ENCODE data around the gene CMKLR1.

Gene CMKLR1

DNA sequence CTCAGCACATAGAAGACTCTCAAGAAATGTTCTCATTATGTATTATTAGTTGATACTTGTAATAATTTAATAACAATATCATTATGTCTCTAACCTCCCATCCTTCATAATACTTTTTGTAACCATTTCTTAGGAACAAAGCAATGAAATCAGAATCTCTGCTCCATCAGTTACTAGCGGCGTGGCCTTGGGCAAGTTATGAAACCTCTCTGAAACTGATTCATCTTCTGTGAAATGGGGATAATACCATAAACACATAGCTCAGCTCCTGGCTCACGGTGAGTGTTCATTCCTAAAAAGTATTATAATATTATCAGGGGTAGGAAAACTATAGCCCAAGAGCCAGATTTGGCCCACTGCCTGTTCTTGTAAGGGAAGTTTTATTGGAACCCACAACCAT, 11.4 kb upstream of the CMKLR1 start:
- Histone ChIP-seq H3K4me3 (replicated peaks; ENCODE audit: insufficient read depth, low read length) (no peak overlapping the region), H3K27ac (replicated peaks) (no peak overlapping the region), H3K27me3 (ENCODE audit: insufficient read depth, poor library complexity, severe bottlenecking) (no peaks in the 10 kb centered on the region)
- no peak for DNase-seq (ENCODE audit: low read depth in 1 of 2, low spot score in 1 of 2)
- TF ChIP-seq, protein P1, sequence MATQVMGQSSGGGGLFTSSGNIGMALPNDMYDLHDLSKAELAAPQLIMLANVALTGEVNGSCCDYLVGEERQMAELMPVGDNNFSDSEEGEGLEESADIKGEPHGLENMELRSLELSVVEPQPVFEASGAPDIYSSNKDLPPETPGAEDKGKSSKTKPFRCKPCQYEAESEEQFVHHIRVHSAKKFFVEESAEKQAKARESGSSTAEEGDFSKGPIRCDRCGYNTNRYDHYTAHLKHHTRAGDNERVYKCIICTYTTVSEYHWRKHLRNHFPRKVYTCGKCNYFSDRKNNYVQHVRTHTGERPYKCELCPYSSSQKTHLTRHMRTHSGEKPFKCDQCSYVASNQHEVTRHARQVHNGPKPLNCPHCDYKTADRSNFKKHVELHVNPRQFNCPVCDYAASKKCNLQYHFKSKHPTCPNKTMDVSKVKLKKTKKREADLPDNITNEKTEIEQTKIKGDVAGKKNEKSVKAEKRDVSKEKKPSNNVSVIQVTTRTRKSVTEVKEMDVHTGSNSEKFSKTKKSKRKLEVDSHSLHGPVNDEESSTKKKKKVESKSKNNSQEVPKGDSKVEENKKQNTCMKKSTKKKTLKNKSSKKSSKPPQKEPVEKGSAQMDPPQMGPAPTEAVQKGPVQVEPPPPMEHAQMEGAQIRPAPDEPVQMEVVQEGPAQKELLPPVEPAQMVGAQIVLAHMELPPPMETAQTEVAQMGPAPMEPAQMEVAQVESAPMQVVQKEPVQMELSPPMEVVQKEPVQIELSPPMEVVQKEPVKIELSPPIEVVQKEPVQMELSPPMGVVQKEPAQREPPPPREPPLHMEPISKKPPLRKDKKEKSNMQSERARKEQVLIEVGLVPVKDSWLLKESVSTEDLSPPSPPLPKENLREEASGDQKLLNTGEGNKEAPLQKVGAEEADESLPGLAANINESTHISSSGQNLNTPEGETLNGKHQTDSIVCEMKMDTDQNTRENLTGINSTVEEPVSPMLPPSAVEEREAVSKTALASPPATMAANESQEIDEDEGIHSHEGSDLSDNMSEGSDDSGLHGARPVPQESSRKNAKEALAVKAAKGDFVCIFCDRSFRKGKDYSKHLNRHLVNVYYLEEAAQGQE (IDR thresholded peaks at IDR 0.05; ENCODE audit: insufficient replicate concordance, low read depth), result no peak
- no peak for TF ChIP-seq SPI1 (IDR thresholded peaks at IDR 0.05; ENCODE audit: borderline replicate concordance, low read depth)
- no peak for TF ChIP-seq POLR2AphosphoS5 (IDR thresholded peaks at IDR 0.05; ENCODE audit: low read depth)
- TF ChIP-seq, protein P2, sequence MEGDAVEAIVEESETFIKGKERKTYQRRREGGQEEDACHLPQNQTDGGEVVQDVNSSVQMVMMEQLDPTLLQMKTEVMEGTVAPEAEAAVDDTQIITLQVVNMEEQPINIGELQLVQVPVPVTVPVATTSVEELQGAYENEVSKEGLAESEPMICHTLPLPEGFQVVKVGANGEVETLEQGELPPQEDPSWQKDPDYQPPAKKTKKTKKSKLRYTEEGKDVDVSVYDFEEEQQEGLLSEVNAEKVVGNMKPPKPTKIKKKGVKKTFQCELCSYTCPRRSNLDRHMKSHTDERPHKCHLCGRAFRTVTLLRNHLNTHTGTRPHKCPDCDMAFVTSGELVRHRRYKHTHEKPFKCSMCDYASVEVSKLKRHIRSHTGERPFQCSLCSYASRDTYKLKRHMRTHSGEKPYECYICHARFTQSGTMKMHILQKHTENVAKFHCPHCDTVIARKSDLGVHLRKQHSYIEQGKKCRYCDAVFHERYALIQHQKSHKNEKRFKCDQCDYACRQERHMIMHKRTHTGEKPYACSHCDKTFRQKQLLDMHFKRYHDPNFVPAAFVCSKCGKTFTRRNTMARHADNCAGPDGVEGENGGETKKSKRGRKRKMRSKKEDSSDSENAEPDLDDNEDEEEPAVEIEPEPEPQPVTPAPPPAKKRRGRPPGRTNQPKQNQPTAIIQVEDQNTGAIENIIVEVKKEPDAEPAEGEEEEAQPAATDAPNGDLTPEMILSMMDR (IDR thresholded peaks at IDR 0.05; ENCODE audit: insufficient read depth, low read length), result no peak
- no peak for TF ChIP-seq GABPA (IDR thresholded peaks at IDR 0.05; ENCODE audit: low read depth)

DNA sequence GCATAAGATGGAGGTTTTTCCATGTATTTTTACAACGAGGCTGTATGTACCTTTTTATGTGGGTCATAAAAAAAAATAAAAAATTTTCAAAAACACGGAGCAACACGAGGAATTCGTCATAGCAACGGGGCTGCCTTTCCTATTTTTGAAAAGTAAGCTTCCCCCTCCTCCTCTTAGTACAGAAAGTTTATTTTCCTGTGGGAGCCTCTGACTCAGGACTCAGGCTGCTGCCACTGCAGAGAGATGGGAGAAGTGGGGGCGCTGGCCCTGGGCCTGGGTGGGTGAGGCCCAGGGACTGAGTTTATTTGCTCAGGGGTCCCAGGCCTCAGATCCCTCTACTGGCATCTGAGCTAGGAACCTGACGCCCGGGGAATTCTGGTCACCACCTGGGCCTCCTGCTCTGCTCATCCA, 10.2 kb upstream of the CMKLR1 start:
- Histone ChIP-seq H3K4me3 (replicated peaks; ENCODE audit: insufficient read depth, low read length) (no peak overlapping the region), H3K27me3 (ENCODE audit: insufficient read depth, poor library complexity, severe bottlenecking) (no peaks in the 10 kb centered on the region), H3K27ac (replicated peaks) (no peak overlapping the region)
- TF ChIP-seq GABPA (IDR thresholded peaks at IDR 0.05; ENCODE audit: low read depth) (no peak), SPI1 (IDR thresholded peaks at IDR 0.05; ENCODE audit: borderline replicate concordance, low read depth) (no peak), POLR2AphosphoS5 (IDR thresholded peaks at IDR 0.05; ENCODE audit: low read depth) (no peak)
- TF ChIP-seq, protein P1 (IDR thresholded peaks at IDR 0.05; ENCODE audit: insufficient replicate concordance, low read depth), result no peak
- TF ChIP-seq, protein P2 (IDR thresholded peaks at IDR 0.05; ENCODE audit: insufficient read depth, low read length), result no peak
- DNase-seq (ENCODE audit: low read depth in 1 of 2, low spot score in 1 of 2), result no peak

DNA sequence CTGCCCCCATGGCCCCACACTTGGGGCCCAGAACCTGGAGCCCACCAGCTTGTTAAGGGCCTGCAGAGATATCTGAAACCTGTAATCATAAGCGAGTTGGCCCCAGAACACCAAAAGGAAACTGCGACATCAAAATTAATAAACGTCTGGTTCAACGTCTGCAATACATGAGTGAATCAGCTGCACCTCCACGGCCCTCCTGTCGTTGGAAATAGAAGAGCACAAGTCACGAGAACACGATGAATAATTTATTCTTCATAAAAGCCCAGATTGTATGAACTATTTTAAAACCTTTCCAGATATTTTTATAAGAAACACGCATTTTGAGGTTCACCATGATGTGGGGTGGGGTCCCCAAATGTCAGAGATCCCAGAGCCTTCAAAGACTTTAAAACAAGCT, 9.7 kb upstream of the CMKLR1 start:
- no peak for DNase-seq (ENCODE audit: low read depth in 1 of 2, low spot score in 1 of 2)
- no peaks in the 10 kb centered on the region for H3K27me3 ChIP-seq (ENCODE audit: insufficient read depth, poor library complexity, severe bottlenecking)
- TF ChIP-seq SPI1 (IDR thresholded peaks at IDR 0.05; ENCODE audit: borderline replicate concordance, low read depth) (no peak), GABPA (IDR thresholded peaks at IDR 0.05; ENCODE audit: low read depth) (no peak), POLR2AphosphoS5 (IDR thresholded peaks at IDR 0.05; ENCODE audit: low read depth) (no peak)
- TF ChIP-seq, protein P1 (IDR thresholded peaks at IDR 0.05; ENCODE audit: insufficient replicate concordance, low read depth), result no peak
- TF ChIP-seq, protein P2 (IDR thresholded peaks at IDR 0.05; ENCODE audit: insufficient read depth, low read length), result no peak
- no peak overlapping the region for H3K27ac ChIP-seq (replicated peaks)
- H3K4me3 ChIP-seq (replicated peaks; ENCODE audit: insufficient read depth, low read length), result no peak overlapping the region
